Sigmoid colon (tissue), 7 donors: ENCODE results near the gene BMERB1. TPM values are rescaled to one million over a fixed set of nuclear protein-coding genes. Genes with fewer than 3 reads are reported as not detected.

Experiments
- DNase-seq: peaks from one replicate; pipeline ENCODE4 v3.0.0-alpha.2; 2019
- H3K27ac ChIP-seq, 4 donors: fragments of 200-600 bp; sonication (generic); one replicate each; pipeline ENCODE4 v1.5.1; 2016 to 2019; ENCODE audit warnings: mild to moderate bottlenecking in 1 of 4
- H3K27me3 ChIP-seq, 3 donors: fragments of 200-600 bp; sonication (generic); one replicate each; pipeline ENCODE4 v1.5.1; 2019; ENCODE audit warnings: mild to moderate bottlenecking in 1 of 3
- H3K36me3 ChIP-seq, 4 donors: fragments of 200-600 bp; sonication (generic); one replicate each; pipeline ENCODE4 v1.5.1; 2016 to 2019
- H3K4me1 ChIP-seq, 4 donors: fragments of 200-600 bp; sonication (generic); one replicate each; pipeline ENCODE4 v1.5.1; 2017 to 2019
- H3K4me3 ChIP-seq, 4 donors: fragments of 200-600 bp; sonication (generic); one replicate each; pipeline ENCODE4 v1.5.1; 2017 to 2019; ENCODE audit warnings: mild to moderate bottlenecking in 2 of 4, moderate library complexity in 1 of 4
- H3K9me3 ChIP-seq, 4 donors: fragments of 200-600 bp in 3 of 4; sonication (generic) in 3 of 4; one replicate each; pipeline versions ENCODE4 v1.5.1 to v1.6.1; 2013 to 2019
- CTCF ChIP-seq, 4 experiments: fragments of 450-650 bp in 3 of 4; fragments of 200-600 bp in 1 of 4; IDR thresholded peaks; one replicate each; pipeline ENCODE4 v1.5.1; 2016 to 2019; ENCODE audit warnings: antibody characterized with exemption in 4 of 4, mild to moderate bottlenecking in 3 of 4, moderate library complexity in 2 of 4
- EP300 ChIP-seq, 4 donors: sonication (generic); formaldehyde crosslinking; IDR thresholded peaks; one replicate each; pipeline ENCODE4 v1.6.1; 2017; ENCODE audit warnings: antibody characterized with exemption in 4 of 4
- POLR2A ChIP-seq, 2 donors: fragments of 450-650 bp; IDR thresholded peaks; one replicate each; pipeline ENCODE4 v1.6.1; 2016; ENCODE audit warnings: antibody characterized with exemption in 2 of 2, mild to moderate bottlenecking in 2 of 2, moderate library complexity in 2 of 2
- POLR2AphosphoS5 ChIP-seq, 4 donors: sonication (generic); formaldehyde crosslinking; IDR thresholded peaks; one replicate each; pipeline ENCODE4 v1.6.1; 2017; ENCODE audit warnings: antibody characterized with exemption in 4 of 4
- WGBS, 2 donors: extraction: QIAGEN DNeasy Blood & Tissue Kit; methylation state at CpG; one replicate each; pipeline ENCODE4 v1.1.7; 2013; 5-methylcytosine and 5-hydroxymethylcytosine counted together
- intact Hi-C: fragments of 100-400 bp; cut with DNase I; formaldehyde crosslinking; loops from one replicate; pipeline ENCODE4 v1.15.1; 2023
- polyA plus RNA-seq, 3 donors: library from polyadenylated mRNA; stranded (reverse); fragments of 200-250 nt; gene quantifications; one replicate each; pipeline ENCODE4 v1.2.3, GENCODE V29; 2013
- total RNA-seq, 4 donors: library from RNA; depleted of rRNA; stranded (reverse); fragments of >200 nt; gene quantifications; one replicate each; pipeline ENCODE4 v1.1.0, GENCODE V29; 2016
- donor health status: healthy with polysubstance abuse.
- donor health status: Bipolar disorder and iron deficiency.
- donor health status: healthy.

The BMERB1 gene
- total and polyA plus RNA-seq, 7 donors, result 3.7 to 112 (median 63.4) TPM

- H3K36me3 ChIP-seq, result no peaks in the 10 kb centered on the region
- no peak for DNase-seq
- no peaks in the 10 kb centered on the region for H3K4me1 ChIP-seq
- H3K4me3 ChIP-seq, result no peak overlapping the region
- TF ChIP-seq POLR2A (IDR thresholded peaks at IDR 0.05) (no peak), EP300 (IDR thresholded peaks at IDR 0.05) (no peak), POLR2AphosphoS5 (IDR thresholded peaks at IDR 0.05) (no peak), CTCF (IDR thresholded peaks at IDR 0.05) (no peak)
- intact Hi-C loops, result no loop called here
- no peaks in the 10 kb centered on the region for H3K27me3 ChIP-seq
- 91 to 93% methylated on average over 1 of the region's 1 CpG for WGBS, 2 donors
- H3K27ac ChIP-seq, result no peak overlapping the region
- H3K9me3 ChIP-seq, result no peaks in the 10 kb centered on the region
Observed at GRCh38 chr16:15459791-15460190, 25.4 kb downstream of the BMERB1 start.

- H3K4me3 ChIP-seq, result no peak overlapping the region
- intact Hi-C loops, result no loop called here
- H3K4me1 ChIP-seq, result no peaks in the 10 kb centered on the region
- no peak overlapping the region for H3K27ac ChIP-seq
- TF ChIP-seq EP300 (IDR thresholded peaks at IDR 0.05) (no peak), CTCF (IDR thresholded peaks at IDR 0.05) (no peak), POLR2A (IDR thresholded peaks at IDR 0.05) (no peak), POLR2AphosphoS5 (IDR thresholded peaks at IDR 0.05) (no peak)
- H3K36me3 ChIP-seq, result no peaks in the 10 kb centered on the region
- WGBS, 2 donors, result 90 to 91% methylated on average over 3 of the region's 3 CpGs
- DNase-seq, result no peak
- no peaks in the 10 kb centered on the region for H3K27me3 ChIP-seq
- H3K9me3 ChIP-seq, result no peaks in the 10 kb centered on the region
Observed at GRCh38 chr16:15460601-15461000, 26.2 kb downstream of the BMERB1 start.

GRCh38 chr16:15461376-15461775 is 27.0 kb downstream of the BMERB1 start:
- Histone ChIP-seq H3K27me3 (no peaks in the 10 kb centered on the region), H3K36me3 (no peaks in the 10 kb centered on the region), H3K4me1 (no peaks in the 10 kb centered on the region), H3K4me3 (no peak overlapping the region), H3K27ac (no peak overlapping the region), H3K9me3 (no peaks in the 10 kb centered on the region)
- no peak for DNase-seq
- WGBS, 2 donors, result 92 to 93% methylated on average over 6 of the region's 6 CpGs
- intact Hi-C loops, result no loop called here
- TF ChIP-seq POLR2A (IDR thresholded peaks at IDR 0.05) (no peak), EP300 (IDR thresholded peaks at IDR 0.05) (no peak), CTCF (IDR thresholded peaks at IDR 0.05) (no peak), POLR2AphosphoS5 (IDR thresholded peaks at IDR 0.05) (no peak)

- Histone ChIP-seq H3K36me3 (no peaks in the 10 kb centered on the region), H3K4me3 (no peak overlapping the region), H3K27ac (no peak overlapping the region), H3K4me1 (no peaks in the 10 kb centered on the region), H3K9me3 (no peaks in the 10 kb centered on the region), H3K27me3 (no peaks in the 10 kb centered on the region)
- intact Hi-C loops, result no loop called here
- no peak for DNase-seq
- TF ChIP-seq POLR2AphosphoS5 (IDR thresholded peaks at IDR 0.05) (no peak), EP300 (IDR thresholded peaks at IDR 0.05) (no peak), POLR2A (IDR thresholded peaks at IDR 0.05) (no peak), CTCF (IDR thresholded peaks at IDR 0.05) (no peak)
- WGBS, 2 donors, result 78 to 80% methylated on average over 4 of the region's 4 CpGs
Observed at GRCh38 chr16:15464401-15465186, 30.2 kb downstream of the BMERB1 start.

- Histone ChIP-seq H3K9me3 (no peaks in the 10 kb centered on the region), H3K4me1 (no peaks in the 10 kb centered on the region), H3K27ac (no peak overlapping the region), H3K27me3 (no peaks in the 10 kb centered on the region), H3K36me3 (no peaks in the 10 kb centered on the region), H3K4me3 (no peak overlapping the region)
- 26 to 69% methylated on average over 2 of the region's 2 CpGs for WGBS, 2 donors
- no peak for DNase-seq
- TF ChIP-seq POLR2AphosphoS5 (IDR thresholded peaks at IDR 0.05) (no peak), EP300 (IDR thresholded peaks at IDR 0.05) (no peak), CTCF (IDR thresholded peaks at IDR 0.05) (no peak), POLR2A (IDR thresholded peaks at IDR 0.05) (no peak)
- intact Hi-C loops, result no loop called here
Observed at GRCh38 chr16:15466131-15466530, 31.7 kb downstream of the BMERB1 start.
